ENCODE results near the gene ZCCHC14.

ZCCHC14 gene

GRCh38 chr16:87538594-87538993 is 45.8 kb upstream of the ZCCHC14 start:
- Histone ChIP-seq H3K27ac (ENCODE audit: low read depth, low read length) (no peak overlapping the region), H2AFZ (ENCODE audit: low read depth, low read length, severe bottlenecking) (no peak overlapping the region), H4K20me1 (ENCODE audit: low read depth, low read length) (no peaks in the 10 kb centered on the region), H3K9me3 (ENCODE audit: insufficient read depth, low read length) (no peaks in the 10 kb centered on the region), H3K9ac (ENCODE audit: low read length) (no peak overlapping the region), H3F3A (ENCODE audit: insufficient read depth) (no peaks in the 10 kb centered on the region), H3K4me3 (ENCODE audit: insufficient read depth, low read length, poor library complexity, severe bottlenecking) (no peak overlapping the region), H3K4me2 (ENCODE audit: low read depth, low read length, poor library complexity, severe bottlenecking) (no peak overlapping the region), H3K36me3 (ENCODE audit: low read length) (no peaks in the 10 kb centered on the region), H3K27me3 (ENCODE audit: low read length) (no peaks in the 10 kb centered on the region), H3K79me2 (ENCODE audit: insufficient read depth, low read length) (no peaks in the 10 kb centered on the region), H3K9me2 (replicated peaks; ENCODE audit: insufficient read depth, low read length) (no peaks in the 10 kb centered on the region)
- TF ChIP-seq CTCF (IDR thresholded peaks at IDR 0.05; ENCODE audit: insufficient read depth, low read length, poor library complexity, severe bottlenecking) = no peak
- no peak for TF ChIP-seq EZH2phosphoT487 (conservative IDR thresholded peaks at IDR 0.05; ENCODE audit: low read length)

- TF ChIP-seq CTCF (IDR thresholded peaks at IDR 0.05; ENCODE audit: insufficient read depth, low read length, poor library complexity, severe bottlenecking) (no peak), EZH2phosphoT487 (conservative IDR thresholded peaks at IDR 0.05; ENCODE audit: low read length) (no peak)
- Histone ChIP-seq H3F3A (ENCODE audit: insufficient read depth) (no peaks in the 10 kb centered on the region), H3K4me3 (ENCODE audit: insufficient read depth, low read length, poor library complexity, severe bottlenecking) (no peak overlapping the region), H3K4me2 (ENCODE audit: low read depth, low read length, poor library complexity, severe bottlenecking) (no peak overlapping the region), H3K79me2 (ENCODE audit: insufficient read depth, low read length) (no peaks in the 10 kb centered on the region), H3K27ac (ENCODE audit: low read depth, low read length) (no peak overlapping the region), H4K20me1 (ENCODE audit: low read depth, low read length) (no peaks in the 10 kb centered on the region), H3K9ac (ENCODE audit: low read length) (no peak overlapping the region), H3K9me2 (replicated peaks; ENCODE audit: insufficient read depth, low read length) (no peaks in the 10 kb centered on the region), H3K27me3 (ENCODE audit: low read length) (no peaks in the 10 kb centered on the region), H2AFZ (ENCODE audit: low read depth, low read length, severe bottlenecking) (no peak overlapping the region), H3K9me3 (ENCODE audit: insufficient read depth, low read length) (0 out of 2 replicates have a peak, but pooled peaks cover 1% of the 10 kb centered on the region), H3K36me3 (ENCODE audit: low read length) (no peaks in the 10 kb centered on the region)
These were observed 45.3 kb upstream of the ZCCHC14 start for GRCh38 chr16:87538160-87538559.

GRCh38 chr16:87536795-87537142 is 43.9 kb upstream of the ZCCHC14 start:
- Histone ChIP-seq H3K4me2 (ENCODE audit: low read depth, low read length, poor library complexity, severe bottlenecking) (no peak overlapping the region), H3K9me2 (replicated peaks; ENCODE audit: insufficient read depth, low read length) (no peaks in the 10 kb centered on the region), H3K79me2 (ENCODE audit: insufficient read depth, low read length) (no peaks in the 10 kb centered on the region), H3K36me3 (ENCODE audit: low read length) (no peaks in the 10 kb centered on the region), H3K27me3 (ENCODE audit: low read length) (no peaks in the 10 kb centered on the region), H3F3A (ENCODE audit: insufficient read depth) (no peaks in the 10 kb centered on the region), H4K20me1 (ENCODE audit: low read depth, low read length) (no peaks in the 10 kb centered on the region), H3K9ac (ENCODE audit: low read length) (no peak overlapping the region), H3K9me3 (ENCODE audit: insufficient read depth, low read length) (0 out of 2 replicates have a peak, but pooled peaks cover 3% of the 10 kb centered on the region), H3K27ac (ENCODE audit: low read depth, low read length) (no peak overlapping the region), H3K4me3 (ENCODE audit: insufficient read depth, low read length, poor library complexity, severe bottlenecking) (no peak overlapping the region), H2AFZ (ENCODE audit: low read depth, low read length, severe bottlenecking) (no peak overlapping the region)
- no peak for TF ChIP-seq EZH2phosphoT487 (conservative IDR thresholded peaks at IDR 0.05; ENCODE audit: low read length)
- no peak for TF ChIP-seq CTCF (IDR thresholded peaks at IDR 0.05; ENCODE audit: insufficient read depth, low read length, poor library complexity, severe bottlenecking)
